ENCODE measurements around the gene TDRD12.
"Not testable (repeated sequence)": the region's sequence is repeated elsewhere in the genome, so short reads cannot be mapped to it uniquely, and the experiment has no call there.

Gene TDRD12

GRCh38 chr19:32744555-32745325 is 25.2 kb downstream of the TDRD12 start:
- DNase-seq (ENCODE audit: insufficient read length, low spot score) (no peak), FAIRE-seq (no peak)

- not testable (repeated sequence) for FAIRE-seq; DNase-seq (ENCODE audit: insufficient read length, low spot score)
Measured at GRCh38 chr19:32745594-32746251, 26.2 kb downstream of the TDRD12 start.

GRCh38 chr19:32746631-32747196 is 27.1 kb downstream of the TDRD12 start:
- not testable (repeated sequence) for FAIRE-seq; DNase-seq (ENCODE audit: insufficient read length, low spot score)

- DNase-seq (ENCODE audit: insufficient read length, low spot score) (no peak), FAIRE-seq (no peak)
Measured at GRCh38 chr19:32748497-32748896, 28.9 kb downstream of the TDRD12 start.

GRCh38 chr19:32748948-32749347 is 29.4 kb downstream of the TDRD12 start:
- DNase-seq (ENCODE audit: insufficient read length, low spot score) (no peak), FAIRE-seq (no peak)

GRCh38 chr19:32749361-32749760 is 29.8 kb downstream of the TDRD12 start:
- FAIRE-seq (no peak), DNase-seq (ENCODE audit: insufficient read length, low spot score) (no peak)

GRCh38 chr19:32750441-32751055 is 31.0 kb downstream of the TDRD12 start:
- no peak for DNase-seq (ENCODE audit: insufficient read length, low spot score)
- FAIRE-seq, result no peak

GRCh38 chr19:32751066-32751465 is 31.5 kb downstream of the TDRD12 start:
- DNase-seq (ENCODE audit: insufficient read length, low spot score) (no peak), FAIRE-seq (no peak)

- no peak for FAIRE-seq
- no peak for DNase-seq (ENCODE audit: insufficient read length, low spot score)
Measured at GRCh38 chr19:32757189-32757588, 37.6 kb downstream of the TDRD12 start.

GRCh38 chr19:32765365-32765764 is 45.8 kb downstream of the TDRD12 start:
- not testable (repeated sequence) for FAIRE-seq; DNase-seq (ENCODE audit: insufficient read length, low spot score)

GRCh38 chr19:32767951-32768679 is 48.5 kb downstream of the TDRD12 start:
- no peak for DNase-seq (ENCODE audit: insufficient read length, low spot score)
- FAIRE-seq, result no peak

GRCh38 chr19:32771596-32771995 is 52.0 kb downstream of the TDRD12 start:
- FAIRE-seq, result no peak

GRCh38 chr19:32773126-32773525 is 53.6 kb downstream of the TDRD12 start:
- no peak for DNase-seq (ENCODE audit: insufficient read length, low spot score)
- FAIRE-seq, result no peak

More at GRCh38 chr19:32771596-32771995, 52.0 kb downstream of the TDRD12 start:
- no peak for DNase-seq (ENCODE audit: insufficient read length, low spot score)

- FAIRE-seq (no peak), DNase-seq (ENCODE audit: insufficient read length, low spot score) (no peak)
Measured at GRCh38 chr19:32779082-32779481, 59.5 kb downstream of the TDRD12 start.

- no peak for FAIRE-seq
- DNase-seq (ENCODE audit: insufficient read length, low spot score), result no peak
Measured at GRCh38 chr19:32781280-32781679, 61.7 kb downstream of the TDRD12 start.

GRCh38 chr19:32782089-32782488 is 62.5 kb downstream of the TDRD12 start:
- not testable (repeated sequence) for FAIRE-seq

GRCh38 chr19:32787161-32787813 is 67.7 kb downstream of the TDRD12 start:
- FAIRE-seq; DNase-seq (ENCODE audit: insufficient read length, low spot score): not testable (repeated sequence)

More at GRCh38 chr19:32782089-32782488, 62.5 kb downstream of the TDRD12 start:
- DNase-seq (ENCODE audit: insufficient read length, low spot score), result not testable (repeated sequence)

GRCh38 chr19:32787895-32788294 is 68.3 kb downstream of the TDRD12 start:
- FAIRE-seq; DNase-seq (ENCODE audit: insufficient read length, low spot score): not testable (repeated sequence)

- no peak for DNase-seq (ENCODE audit: insufficient read length, low spot score)
- no peak for FAIRE-seq
Measured at GRCh38 chr19:32789429-32789828, 69.9 kb downstream of the TDRD12 start.

- no peak for FAIRE-seq
- no peak for DNase-seq (ENCODE audit: insufficient read length, low spot score)
Measured at GRCh38 chr19:32798201-32798600, 78.6 kb downstream of the TDRD12 start.

Data from GM19239 (cell line).